MM.1S (cell line): ENCODE data around the gene DDR1.

Source experiments
- DNase-seq: peaks from one replicate; pipeline ENCODE4 v3.0.0-alpha.2; 2015
- H2AFZ ChIP-seq: fragments of 300-600 bp; sonication (generic); 2 replicates; pipeline ENCODE4 v1.6.0; 2016; ENCODE audit warnings: antibody characterized with exemption, low read length
- H3F3A ChIP-seq: fragments of 300-600 bp; sonication (generic); 2 replicates; pipeline ENCODE4 v1.6.1; 2016; ENCODE audit warnings: mild to moderate bottlenecking, antibody characterized with exemption, low read length, moderate library complexity, mixed read lengths; ENCODE audit not compliant: insufficient read depth
- H3K27ac ChIP-seq: fragments of 300-600 bp; sonication (generic); 2 replicates; pipeline ENCODE4 v1.5.1; 2016; ENCODE audit warnings: mild to moderate bottlenecking, low read length
- H3K27me3 ChIP-seq: fragments of 300-600 bp; sonication (generic); replicated peaks from 2 replicates; pipeline ENCODE4 v1.6.0; 2016; ENCODE audit warnings: low read length; ENCODE audit not compliant: insufficient read depth
- H3K36me3 ChIP-seq: fragments of 300-600 bp; sonication (generic); replicated peaks from 2 replicates; pipeline ENCODE4 v1.6.1; 2016; ENCODE audit warnings: mild to moderate bottlenecking, low read length, mixed read lengths; ENCODE audit not compliant: insufficient read depth
- H3K4me1 ChIP-seq: fragments of 300-600 bp; sonication (generic); 2 replicates; pipeline ENCODE4 v1.6.1; 2016; ENCODE audit warnings: low read length, mixed read lengths
- H3K4me2 ChIP-seq: fragments of 300-600 bp; sonication (generic); 2 replicates; pipeline ENCODE4 v1.6.0; 2016; ENCODE audit warnings: low read depth, low read length
- H3K4me3 ChIP-seq: fragments of 300-600 bp; sonication (generic); 2 replicates; pipeline ENCODE4 v1.5.1; 2016; ENCODE audit warnings: low read length, mixed read lengths
- H3K79me2 ChIP-seq: fragments of 300-600 bp; sonication (generic); 2 replicates; pipeline ENCODE4 v1.6.1; 2016; ENCODE audit warnings: mixed run types, low read length, mixed read lengths
- H3K9ac ChIP-seq: fragments of 300-600 bp; sonication (generic); 2 replicates; pipeline ENCODE4 v1.6.1; 2016; ENCODE audit warnings: low read length, mixed read lengths
- H3K9me2 ChIP-seq: fragments of 300-600 bp; sonication (generic); replicated peaks from 2 replicates; pipeline ENCODE4 v1.6.1; 2016; ENCODE audit warnings: mild to moderate bottlenecking, low read length, mixed read lengths; ENCODE audit not compliant: insufficient read depth
- H3K9me3 ChIP-seq: fragments of 300-600 bp; sonication (generic); replicated peaks from 2 replicates; pipeline ENCODE4 v1.6.1; 2016; ENCODE audit warnings: mild to moderate bottlenecking, low read length, mixed read lengths; ENCODE audit not compliant: insufficient read depth
- H4K20me1 ChIP-seq: fragments of 300-600 bp; sonication (generic); 2 replicates; pipeline ENCODE4 v1.6.1; 2016; ENCODE audit warnings: mild to moderate bottlenecking, low read length, moderate library complexity, mixed read lengths; ENCODE audit not compliant: insufficient read depth
- EZH2 ChIP-seq: fragments of 300-600 bp; sonication (generic); optimal IDR thresholded peaks from 2 replicates; pipeline ENCODE3; 2017; ENCODE audit warnings: low read depth, mild to moderate bottlenecking, antibody characterized with exemption, low read length, mixed read lengths
- EZH2phosphoT487 ChIP-seq: fragments of 300-600 bp; sonication (generic); IDR thresholded peaks from 2 replicates; pipeline ENCODE4 v1.6.1; 2018; ENCODE audit warnings: antibody characterized with exemption, low read length
- TF ChIP-seq, protein P1 (sequence below): fragments of 300-600 bp; sonication (generic); IDR thresholded peaks from 2 replicates; pipeline ENCODE4 v1.5.1; 2016; ENCODE audit warnings: antibody characterized with exemption, low read length, mixed read lengths

The DDR1 gene

DNA sequence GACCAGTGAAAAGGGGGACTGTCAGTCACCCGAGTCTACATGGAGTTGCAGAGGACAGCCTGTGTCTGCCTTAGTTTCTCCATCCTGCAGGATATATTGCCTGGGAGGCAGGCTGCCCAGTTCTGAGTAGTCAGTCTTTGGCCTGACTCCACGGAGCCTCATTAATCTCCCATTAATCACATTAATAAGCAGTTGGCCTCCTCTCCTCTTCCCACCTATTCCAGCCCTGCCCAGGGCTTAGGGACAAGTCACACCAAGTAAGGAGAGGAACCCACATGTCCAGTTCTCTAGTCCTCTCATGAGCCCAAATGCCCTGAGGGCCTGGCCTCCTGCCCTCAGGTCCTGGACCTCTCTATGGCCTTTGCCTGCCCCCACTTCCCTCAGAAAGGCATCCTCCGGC lies 55.2 kb downstream of the DDR1 start:
- DNase-seq = no peak
- H3K4me1 ChIP-seq = no peaks in the 10 kb centered on the region
- H3K27me3 ChIP-seq = peaks cover 41% of the 10 kb centered on the region
- no peak overlapping the region for H3K27ac ChIP-seq
- H3K9ac ChIP-seq = no peak overlapping the region
- H3F3A ChIP-seq = no peaks in the 10 kb centered on the region
- no peaks in the 10 kb centered on the region for H3K36me3 ChIP-seq
- no peak overlapping the region for H3K4me3 ChIP-seq
- no peak overlapping the region for H3K4me2 ChIP-seq
- H2AFZ ChIP-seq = no peak overlapping the region
- H4K20me1 ChIP-seq = no peaks in the 10 kb centered on the region
- H3K9me3 ChIP-seq = no peaks in the 10 kb centered on the region
- no peaks in the 10 kb centered on the region for H3K9me2 ChIP-seq
- TF ChIP-seq EZH2phosphoT487 = no peak
- TF ChIP-seq, protein P1, sequence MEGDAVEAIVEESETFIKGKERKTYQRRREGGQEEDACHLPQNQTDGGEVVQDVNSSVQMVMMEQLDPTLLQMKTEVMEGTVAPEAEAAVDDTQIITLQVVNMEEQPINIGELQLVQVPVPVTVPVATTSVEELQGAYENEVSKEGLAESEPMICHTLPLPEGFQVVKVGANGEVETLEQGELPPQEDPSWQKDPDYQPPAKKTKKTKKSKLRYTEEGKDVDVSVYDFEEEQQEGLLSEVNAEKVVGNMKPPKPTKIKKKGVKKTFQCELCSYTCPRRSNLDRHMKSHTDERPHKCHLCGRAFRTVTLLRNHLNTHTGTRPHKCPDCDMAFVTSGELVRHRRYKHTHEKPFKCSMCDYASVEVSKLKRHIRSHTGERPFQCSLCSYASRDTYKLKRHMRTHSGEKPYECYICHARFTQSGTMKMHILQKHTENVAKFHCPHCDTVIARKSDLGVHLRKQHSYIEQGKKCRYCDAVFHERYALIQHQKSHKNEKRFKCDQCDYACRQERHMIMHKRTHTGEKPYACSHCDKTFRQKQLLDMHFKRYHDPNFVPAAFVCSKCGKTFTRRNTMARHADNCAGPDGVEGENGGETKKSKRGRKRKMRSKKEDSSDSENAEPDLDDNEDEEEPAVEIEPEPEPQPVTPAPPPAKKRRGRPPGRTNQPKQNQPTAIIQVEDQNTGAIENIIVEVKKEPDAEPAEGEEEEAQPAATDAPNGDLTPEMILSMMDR = no peak
- TF ChIP-seq EZH2 = no peak
- H3K79me2 ChIP-seq = no peaks in the 10 kb centered on the region

DNA sequence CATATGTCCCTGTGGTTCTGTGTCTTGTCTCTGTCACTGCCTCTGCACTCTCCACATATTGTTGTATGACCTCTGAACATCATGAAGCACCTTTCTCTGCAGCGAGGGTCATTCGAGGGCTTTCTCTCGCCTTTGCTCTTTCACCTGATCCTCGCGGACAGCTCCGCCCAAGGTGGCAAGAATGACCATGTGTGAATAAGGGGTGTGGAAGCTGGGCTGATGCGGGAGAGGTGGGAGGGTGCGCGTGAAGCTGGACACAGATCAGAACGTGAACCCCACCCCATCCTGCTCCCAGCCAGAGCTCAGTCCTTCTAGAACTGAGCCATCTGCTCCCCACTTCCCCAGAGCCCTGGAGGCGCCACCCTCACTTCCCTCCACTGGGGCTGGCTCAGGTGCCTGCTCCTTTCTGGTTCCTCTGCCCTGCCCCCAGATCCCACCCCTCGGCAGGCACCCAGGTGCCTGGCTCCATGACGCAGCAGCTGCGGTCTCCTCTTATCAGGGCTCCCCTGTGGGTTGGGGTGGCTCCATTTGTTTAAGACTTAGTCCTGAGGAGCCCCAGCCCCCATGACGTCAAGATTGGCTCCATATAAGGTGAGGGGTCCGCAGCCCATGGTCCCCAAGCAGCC lies 56.2 kb downstream of the DDR1 start, which contains the start of gene MUCL3:
Gene MUCL3, plus strand, starts transcription at position 613 of the 626 bp plus-strand sequence. CDS start 27 bp downstream, outside the sequence.
- H4K20me1 ChIP-seq = no peaks in the 10 kb centered on the region
- H3K9me2 ChIP-seq = no peaks in the 10 kb centered on the region
- no peak within 1 kb of the TSS for H2AFZ ChIP-seq
- H3K36me3 ChIP-seq = no peaks in the 10 kb centered on the region
- TF ChIP-seq EZH2phosphoT487 (no peak), EZH2 (no peak)
- TF ChIP-seq, protein P1 = no peak
- H3K9me3 ChIP-seq = no peaks in the 10 kb centered on the region
- H3K27ac ChIP-seq = no peak within 1 kb of the TSS
- no peaks in the 10 kb centered on the region for H3F3A ChIP-seq
- no peaks in the 10 kb centered on the region for H3K4me1 ChIP-seq
- H3K27me3 ChIP-seq = peaks cover 41% of the 10 kb centered on the region
- H3K9ac ChIP-seq = no peak within 1 kb of the TSS
- no peak within 1 kb of the TSS for H3K4me2 ChIP-seq
- no peaks in the 10 kb centered on the region for H3K79me2 ChIP-seq
- no peak for DNase-seq
- no peak within 1 kb of the TSS for H3K4me3 ChIP-seq

DNA sequence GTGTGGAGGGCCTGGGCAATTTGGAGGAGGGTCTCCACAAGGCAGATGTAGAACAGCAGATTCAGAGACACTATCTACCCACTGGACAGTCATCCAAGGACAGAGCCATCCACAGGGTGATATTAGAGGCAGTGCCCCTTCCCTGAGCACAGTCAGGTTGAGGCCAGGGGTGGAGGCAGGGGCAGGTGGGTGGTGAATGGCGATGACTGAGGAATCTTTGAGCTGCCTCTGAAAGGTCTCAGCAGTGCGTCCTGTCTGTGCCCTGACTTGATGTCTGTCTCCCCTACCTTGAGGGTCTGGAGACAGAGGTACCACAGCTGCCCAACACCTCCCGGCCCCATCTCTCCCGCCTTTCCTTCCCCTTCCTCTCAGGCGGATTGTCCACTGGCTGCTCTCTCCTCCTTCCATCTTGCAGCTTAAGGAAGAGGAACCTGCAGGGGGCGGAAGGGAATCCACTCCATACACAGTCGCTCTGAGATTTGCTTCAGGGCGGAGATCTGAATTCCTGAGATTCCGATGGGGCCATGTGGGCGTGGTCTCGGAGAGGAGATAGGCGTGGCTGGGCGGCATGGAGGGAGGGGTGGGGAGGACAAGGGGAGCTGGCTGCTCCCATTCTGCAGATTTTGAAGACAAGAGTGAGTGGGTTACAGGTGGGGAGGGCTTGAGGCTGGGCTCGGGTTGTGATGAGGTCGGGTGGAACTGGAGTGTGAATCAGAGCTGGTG lies 58.2 kb downstream of the DDR1 start:
- H3K9me2 ChIP-seq = no peaks in the 10 kb centered on the region
- H3K79me2 ChIP-seq = no peaks in the 10 kb centered on the region
- no peaks in the 10 kb centered on the region for H4K20me1 ChIP-seq
- no peak for DNase-seq
- H3K9ac ChIP-seq = no peak overlapping the region
- H3K4me2 ChIP-seq = no peak overlapping the region
- H3K4me3 ChIP-seq = no peak overlapping the region
- TF ChIP-seq, protein P1 = no peak
- no peak for TF ChIP-seq EZH2phosphoT487
- no peak for TF ChIP-seq EZH2
- H3F3A ChIP-seq = no peaks in the 10 kb centered on the region
- no peaks in the 10 kb centered on the region for H3K9me3 ChIP-seq
- peaks cover 37% of the 10 kb centered on the region for H3K27me3 ChIP-seq
- H2AFZ ChIP-seq = no peak overlapping the region
- no peaks in the 10 kb centered on the region for H3K36me3 ChIP-seq
- H3K27ac ChIP-seq = no peak overlapping the region
- no peaks in the 10 kb centered on the region for H3K4me1 ChIP-seq
